MM.1S (cell line): ENCODE data around the gene ELMO1.

Experiments used
- DNase-seq: peaks from one replicate; pipeline ENCODE4 v3.0.0-alpha.2; 2015
- H2AFZ ChIP-seq: fragments of 300-600 bp; sonication (generic); 2 replicates; pipeline ENCODE4 v1.6.0; 2016; ENCODE audit warnings: antibody characterized with exemption, low read length
- H3F3A ChIP-seq: fragments of 300-600 bp; sonication (generic); 2 replicates; pipeline ENCODE4 v1.6.1; 2016; ENCODE audit warnings: mild to moderate bottlenecking, antibody characterized with exemption, low read length, moderate library complexity, mixed read lengths; ENCODE audit not compliant: insufficient read depth
- H3K27ac ChIP-seq: fragments of 300-600 bp; sonication (generic); 2 replicates; pipeline ENCODE4 v1.5.1; 2016; ENCODE audit warnings: mild to moderate bottlenecking, low read length
- H3K27me3 ChIP-seq: fragments of 300-600 bp; sonication (generic); replicated peaks from 2 replicates; pipeline ENCODE4 v1.6.0; 2016; ENCODE audit warnings: low read length; ENCODE audit not compliant: insufficient read depth
- H3K36me3 ChIP-seq: fragments of 300-600 bp; sonication (generic); replicated peaks from 2 replicates; pipeline ENCODE4 v1.6.1; 2016; ENCODE audit warnings: mild to moderate bottlenecking, low read length, mixed read lengths; ENCODE audit not compliant: insufficient read depth
- H3K4me1 ChIP-seq: fragments of 300-600 bp; sonication (generic); 2 replicates; pipeline ENCODE4 v1.6.1; 2016; ENCODE audit warnings: low read length, mixed read lengths
- H3K4me2 ChIP-seq: fragments of 300-600 bp; sonication (generic); 2 replicates; pipeline ENCODE4 v1.6.0; 2016; ENCODE audit warnings: low read depth, low read length
- H3K4me3 ChIP-seq: fragments of 300-600 bp; sonication (generic); 2 replicates; pipeline ENCODE4 v1.5.1; 2016; ENCODE audit warnings: low read length, mixed read lengths
- H3K79me2 ChIP-seq: fragments of 300-600 bp; sonication (generic); 2 replicates; pipeline ENCODE4 v1.6.1; 2016; ENCODE audit warnings: mixed run types, low read length, mixed read lengths
- H3K9ac ChIP-seq: fragments of 300-600 bp; sonication (generic); 2 replicates; pipeline ENCODE4 v1.6.1; 2016; ENCODE audit warnings: low read length, mixed read lengths
- H3K9me2 ChIP-seq: fragments of 300-600 bp; sonication (generic); replicated peaks from 2 replicates; pipeline ENCODE4 v1.6.1; 2016; ENCODE audit warnings: mild to moderate bottlenecking, low read length, mixed read lengths; ENCODE audit not compliant: insufficient read depth
- H3K9me3 ChIP-seq: fragments of 300-600 bp; sonication (generic); replicated peaks from 2 replicates; pipeline ENCODE4 v1.6.1; 2016; ENCODE audit warnings: mild to moderate bottlenecking, low read length, mixed read lengths; ENCODE audit not compliant: insufficient read depth
- H4K20me1 ChIP-seq: fragments of 300-600 bp; sonication (generic); 2 replicates; pipeline ENCODE4 v1.6.1; 2016; ENCODE audit warnings: mild to moderate bottlenecking, low read length, moderate library complexity, mixed read lengths; ENCODE audit not compliant: insufficient read depth
- CTCF ChIP-seq: fragments of 300-600 bp; sonication (generic); IDR thresholded peaks from 2 replicates; pipeline ENCODE4 v1.5.1; 2016; ENCODE audit warnings: antibody characterized with exemption, low read length, mixed read lengths
- EZH2 ChIP-seq: fragments of 300-600 bp; sonication (generic); optimal IDR thresholded peaks from 2 replicates; pipeline ENCODE3; 2017; ENCODE audit warnings: low read depth, mild to moderate bottlenecking, antibody characterized with exemption, low read length, mixed read lengths
- EZH2phosphoT487 ChIP-seq: fragments of 300-600 bp; sonication (generic); IDR thresholded peaks from 2 replicates; pipeline ENCODE4 v1.6.1; 2018; ENCODE audit warnings: antibody characterized with exemption, low read length

Gene ELMO1

GRCh38 chr7:36855330-36855729 lies 593.3 kb downstream of the ELMO1 start:
- Histone ChIP-seq H3F3A (no peaks in the 10 kb centered on the region), H3K4me3 (no peak overlapping the region), H2AFZ (no peak overlapping the region), H3K27ac (no peak overlapping the region), H3K9me3 (no peaks in the 10 kb centered on the region), H3K4me2 (no peak overlapping the region), H4K20me1 (no peaks in the 10 kb centered on the region), H3K79me2 (no peaks in the 10 kb centered on the region), H3K9ac (no peak overlapping the region), H3K27me3 (no peaks in the 10 kb centered on the region), H3K4me1 (no peaks in the 10 kb centered on the region), H3K9me2 (no peaks in the 10 kb centered on the region), H3K36me3 (no peaks in the 10 kb centered on the region; the same call in 1 of the 2 replicates)
- TF ChIP-seq CTCF, result no peak
- TF ChIP-seq EZH2phosphoT487, result no peak
- no peak for TF ChIP-seq EZH2
- no peak for DNase-seq

- no peaks in the 10 kb centered on the region; the same call in 1 of the 2 replicates for H3K36me3 ChIP-seq
- no peak overlapping the region for H3K9ac ChIP-seq
- TF ChIP-seq EZH2phosphoT487 (no peak), EZH2 (no peak), CTCF (no peak)
- H4K20me1 ChIP-seq, result no peaks in the 10 kb centered on the region
- H3K9me2 ChIP-seq, result no peaks in the 10 kb centered on the region
- H3K79me2 ChIP-seq, result no peaks in the 10 kb centered on the region
- no peak for DNase-seq
- H3K27me3 ChIP-seq, result no peaks in the 10 kb centered on the region
- H3K4me1 ChIP-seq, result no peaks in the 10 kb centered on the region
- no peak overlapping the region for H3K4me2 ChIP-seq
- no peak overlapping the region for H3K27ac ChIP-seq
- H3K9me3 ChIP-seq, result no peaks in the 10 kb centered on the region
- H3K4me3 ChIP-seq, result no peak overlapping the region
- H2AFZ ChIP-seq, result no peak overlapping the region
- no peaks in the 10 kb centered on the region for H3F3A ChIP-seq
Measured at GRCh38 chr7:36854652-36855051, 594.0 kb downstream of the ELMO1 start.

- no peaks in the 10 kb centered on the region for H3K27me3 ChIP-seq
- H3K79me2 ChIP-seq, result no peaks in the 10 kb centered on the region
- H3K9me2 ChIP-seq, result no peaks in the 10 kb centered on the region
- H4K20me1 ChIP-seq, result no peaks in the 10 kb centered on the region
- no peak for DNase-seq
- H3K4me2 ChIP-seq, result no peak overlapping the region
- no peak overlapping the region for H2AFZ ChIP-seq
- no peak overlapping the region for H3K27ac ChIP-seq
- no peaks in the 10 kb centered on the region for H3K4me1 ChIP-seq
- no peaks in the 10 kb centered on the region for H3F3A ChIP-seq
- TF ChIP-seq CTCF (no peak), EZH2 (no peak), EZH2phosphoT487 (no peak)
- H3K36me3 ChIP-seq, result no peaks in the 10 kb centered on the region
- H3K4me3 ChIP-seq, result no peak overlapping the region
- H3K9me3 ChIP-seq, result no peaks in the 10 kb centered on the region
- H3K9ac ChIP-seq, result no peak overlapping the region
Measured at GRCh38 chr7:36852931-36853330, 595.7 kb downstream of the ELMO1 start.
